NCI-H2171 treated with DMSO at 0.1 percent for 48 hours (cell line): ENCODE results near the gene MEGF10.
A peak's percentile ranks its signal among the peaks of the same experiment; 100 is the strongest.

Experiments used
- DNase-seq: peaks from one replicate; lab custom pipeline; 2025; lab: John Stamatoyannopoulos, UW

MEGF10 gene

GRCh38 chr5:127369796-127370195 is 79.2 kb downstream of the MEGF10 start:
- peak; percentile 84 for DNase-seq

DNA sequence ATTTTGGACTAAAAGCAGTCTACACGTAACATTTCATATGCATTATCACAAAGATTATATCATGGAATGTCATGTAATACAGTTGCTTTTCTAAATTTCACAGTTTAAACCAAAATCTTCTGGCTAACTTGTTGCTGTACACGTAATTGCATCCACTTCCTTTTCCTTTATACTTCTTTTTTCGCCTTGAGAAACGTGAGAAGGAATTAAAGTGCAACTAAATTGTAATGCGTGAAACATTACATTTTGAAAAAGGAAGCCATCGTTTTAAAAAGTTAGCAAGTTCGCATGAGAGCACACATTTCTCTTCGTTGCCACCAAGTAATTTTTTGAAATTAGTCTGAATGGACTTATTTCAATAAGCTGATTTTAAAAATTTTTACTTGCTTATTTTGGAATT is 80.0 kb downstream of the MEGF10 start:
- no peak for DNase-seq

DNA sequence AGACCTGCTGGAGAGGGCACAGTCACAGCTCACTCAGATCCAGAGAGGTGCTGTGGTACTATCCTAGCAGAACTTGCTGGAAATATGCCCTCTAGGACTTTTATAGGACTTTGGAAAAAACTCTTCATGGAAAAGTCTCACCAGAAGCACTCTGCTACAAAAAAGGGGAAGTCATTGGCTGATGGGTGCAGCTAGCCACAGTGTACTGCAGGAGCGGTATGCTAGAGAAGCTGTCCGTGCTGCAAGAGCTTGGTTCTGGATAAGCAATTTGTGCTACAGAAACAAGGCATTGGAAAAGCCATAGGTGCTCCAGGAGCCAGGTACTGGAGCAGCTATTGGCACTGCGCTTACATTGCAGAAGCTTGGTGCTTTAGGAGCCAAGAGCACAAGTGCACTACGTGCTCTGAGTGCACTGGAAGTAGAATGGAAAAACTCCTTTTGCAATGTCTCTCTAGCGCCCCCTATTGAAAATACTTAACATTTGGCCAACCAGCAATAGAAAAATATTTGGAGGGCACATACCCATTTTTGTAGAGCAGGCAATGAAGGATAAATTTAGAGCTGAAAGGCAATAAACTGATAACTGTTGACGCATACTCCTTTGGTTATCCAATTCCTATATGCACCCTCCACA is 83.4 kb downstream of the MEGF10 start:
- DNase-seq, result no peak

- DNase-seq, result no peak
Measured at GRCh38 chr5:127375124-127375523, 84.5 kb downstream of the MEGF10 start.

DNA sequence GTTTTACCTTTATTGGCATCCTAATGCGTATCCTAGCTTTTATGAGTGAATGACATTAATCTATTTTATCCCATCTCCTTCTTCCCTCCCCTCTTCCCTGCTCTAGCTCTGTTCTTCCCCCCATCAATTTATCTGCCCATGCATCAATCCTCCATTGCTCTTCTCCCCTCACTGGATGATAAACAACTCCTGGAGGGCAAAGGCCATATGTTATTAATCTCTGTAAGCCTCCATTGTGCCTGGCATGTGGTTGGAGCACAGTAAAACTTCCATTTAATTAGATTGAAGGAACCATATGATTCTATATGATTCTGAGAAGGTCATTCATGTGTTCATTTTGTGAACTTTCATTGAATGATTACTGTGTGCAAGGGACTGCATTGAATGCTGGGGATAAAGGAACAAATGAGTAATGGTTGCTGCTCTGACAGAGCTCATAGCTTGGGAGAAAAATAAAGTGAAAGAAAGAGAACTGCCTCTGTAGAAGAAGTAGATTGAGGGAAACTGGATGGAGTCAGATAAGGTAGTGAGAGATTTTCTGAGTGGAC is 85.0 kb downstream of the MEGF10 start:
- peak; percentile 3 for DNase-seq

DNA sequence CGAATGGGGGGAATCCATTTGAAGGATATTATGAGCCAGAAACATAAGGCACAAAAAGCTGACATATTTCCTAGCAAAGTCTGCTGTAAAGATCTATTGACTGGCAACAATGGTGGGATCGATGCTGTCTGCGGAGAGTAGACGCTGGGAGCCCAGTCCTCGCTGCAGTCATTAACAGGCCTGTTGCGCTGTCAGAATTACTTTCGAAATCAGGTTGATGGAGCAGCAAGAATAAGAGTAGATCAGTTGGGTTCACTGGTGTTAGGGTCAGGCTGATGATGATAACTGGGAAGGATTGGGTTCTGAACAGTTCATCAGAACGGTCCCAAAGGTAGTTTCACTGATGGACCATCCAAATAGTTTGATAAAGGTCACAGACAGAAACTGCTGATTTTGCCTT is 87.1 kb downstream of the MEGF10 start:
- no peak for DNase-seq

DNA sequence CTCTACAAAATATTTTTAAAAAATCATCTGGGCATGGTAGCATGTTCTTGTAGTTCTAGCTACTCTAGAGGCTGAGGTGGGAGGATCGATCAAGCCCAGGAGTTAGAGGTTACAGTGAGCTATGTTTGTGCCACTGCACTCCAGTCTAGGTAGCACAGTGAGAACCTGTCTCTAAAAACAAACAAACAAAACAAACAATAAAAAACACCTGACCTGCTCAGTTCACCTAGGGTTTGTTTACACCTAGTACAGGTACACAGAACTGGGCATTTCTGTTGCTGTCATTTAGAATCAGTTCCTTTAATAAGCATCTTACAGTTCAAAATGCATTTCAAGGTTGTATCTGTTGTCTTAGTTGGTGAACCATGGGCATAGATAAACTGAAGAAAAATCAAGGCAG is 95.3 kb downstream of the MEGF10 start:
- no peak for DNase-seq

DNA sequence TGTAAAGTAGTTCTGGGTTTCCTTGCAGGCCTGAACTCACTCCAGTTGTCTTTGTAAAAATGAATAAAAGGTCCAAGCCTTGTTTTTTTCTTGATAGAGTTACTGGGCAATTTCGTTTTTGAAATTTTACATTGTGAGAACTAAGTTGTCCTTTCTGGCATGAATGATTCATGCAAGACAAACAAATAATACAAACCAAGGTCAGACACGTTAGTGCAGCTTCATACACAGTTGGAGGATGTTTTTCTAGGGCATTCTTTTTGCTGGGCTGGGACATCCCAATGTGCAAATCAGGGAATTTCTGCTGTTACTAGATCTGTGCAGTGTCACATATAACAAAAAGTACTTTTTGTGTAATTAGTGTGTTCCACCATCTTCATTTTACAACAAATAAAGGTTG is 96.0 kb downstream of the MEGF10 start:
- DNase-seq, result no peak

GRCh38 chr5:127389601-127390000 is 99.0 kb downstream of the MEGF10 start:
- no peak for DNase-seq

DNA sequence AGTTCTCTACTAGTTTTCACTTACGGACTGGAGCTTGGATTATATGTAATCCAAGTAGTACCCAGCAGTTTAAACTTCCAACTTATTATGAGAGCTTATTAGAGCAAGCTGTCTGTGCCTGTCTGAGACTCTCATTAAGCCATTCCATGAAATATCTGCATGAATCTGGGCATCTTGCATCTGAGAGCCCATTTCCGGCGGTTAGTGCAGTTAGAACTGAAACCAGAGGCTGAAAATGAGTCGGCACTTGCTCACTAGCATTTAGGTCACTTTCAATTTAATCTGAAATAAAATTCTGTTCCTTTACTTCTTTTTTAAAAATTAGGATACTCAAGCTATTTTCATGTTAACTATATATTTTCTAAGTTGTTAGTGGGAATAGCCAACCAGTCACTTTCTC is 102.2 kb downstream of the MEGF10 start:
- DNase-seq, result no peak

GRCh38 chr5:127396490-127397155 is 106.0 kb downstream of the MEGF10 start:
- no peak for DNase-seq

GRCh38 chr5:127398508-127398907 is 107.9 kb downstream of the MEGF10 start:
- DNase-seq, result no peak

- DNase-seq, result no peak
Measured at GRCh38 chr5:127399068-127399467, 108.5 kb downstream of the MEGF10 start.

- DNase-seq, result no peak
Measured at GRCh38 chr5:127400539-127400938, 109.9 kb downstream of the MEGF10 start.

DNA sequence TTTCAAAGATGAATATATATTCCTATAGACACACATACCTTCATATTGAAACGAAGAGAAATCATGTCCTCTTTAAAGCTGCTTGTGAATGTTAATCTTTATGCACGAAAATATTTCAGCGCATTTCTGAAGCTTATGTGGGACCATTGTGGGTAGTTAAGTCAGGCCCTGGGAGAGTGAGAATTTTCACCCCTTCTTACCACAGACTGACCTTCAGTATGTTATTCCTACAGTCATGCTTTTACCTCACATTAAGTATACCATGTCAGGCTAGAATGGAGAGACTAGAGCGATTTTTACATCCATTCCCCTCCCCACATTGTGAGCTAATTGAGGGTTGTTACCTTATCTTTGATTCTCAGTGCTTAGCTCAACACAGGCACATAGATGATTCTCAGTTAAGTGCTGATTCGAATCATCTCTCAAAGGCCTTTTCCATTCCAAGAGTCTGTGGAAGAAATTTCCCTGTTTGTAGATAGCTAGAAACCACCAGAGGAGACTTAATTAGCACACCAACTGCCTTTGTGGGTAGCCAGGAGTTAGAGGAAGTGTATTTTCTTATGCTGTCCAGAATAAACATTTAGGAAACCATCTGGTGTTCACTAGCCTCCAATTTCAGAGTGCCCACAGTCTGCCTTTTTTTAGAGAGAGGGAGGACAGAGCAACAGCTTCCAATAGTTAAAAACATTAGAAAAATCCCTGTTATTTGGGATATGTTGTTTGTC is 110.5 kb downstream of the MEGF10 start:
- DNase-seq, result peak; percentile 3

- no peak for DNase-seq
Measured at GRCh38 chr5:127402361-127402760, 111.8 kb downstream of the MEGF10 start.

GRCh38 chr5:127404190-127404589 is 113.6 kb downstream of the MEGF10 start:
- no peak for DNase-seq

GRCh38 chr5:127406326-127407121 is 115.9 kb downstream of the MEGF10 start:
- DNase-seq, result no peak

DNA sequence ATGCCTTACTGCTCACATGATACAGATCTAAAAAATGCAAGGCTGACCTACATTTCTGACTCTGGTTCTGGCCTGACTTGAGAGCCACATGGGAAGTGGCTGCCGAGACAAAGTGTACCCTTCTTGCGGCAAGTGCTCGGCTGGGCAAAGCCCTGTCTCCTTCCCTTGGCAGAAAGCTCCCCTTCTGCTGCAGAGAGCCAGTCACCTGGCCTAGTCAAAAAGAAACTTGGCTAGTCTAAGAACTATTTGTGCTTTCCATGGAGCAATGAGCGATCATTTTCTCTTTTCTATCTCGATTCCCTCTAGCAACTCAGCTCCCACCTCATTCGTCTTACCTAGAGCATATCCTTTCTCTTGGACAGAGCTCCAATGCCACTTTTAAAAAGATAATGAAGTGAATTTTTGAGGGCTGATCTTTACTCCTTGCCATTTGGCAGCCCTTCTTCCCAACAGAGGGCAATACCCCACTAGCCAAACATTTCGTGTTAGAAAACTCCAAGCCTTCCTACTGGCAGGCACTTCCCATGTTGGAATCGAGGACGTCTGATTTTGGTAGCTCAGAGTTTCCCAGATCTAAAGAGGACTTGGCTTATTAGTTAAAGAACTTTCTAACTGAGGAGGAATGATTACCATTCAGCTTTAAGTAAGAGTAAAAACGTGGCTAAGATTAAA is 118.8 kb downstream of the MEGF10 start:
- DNase-seq, result no peak

- no peak for DNase-seq
Measured at GRCh38 chr5:127409921-127410675, 119.5 kb downstream of the MEGF10 start.

DNA sequence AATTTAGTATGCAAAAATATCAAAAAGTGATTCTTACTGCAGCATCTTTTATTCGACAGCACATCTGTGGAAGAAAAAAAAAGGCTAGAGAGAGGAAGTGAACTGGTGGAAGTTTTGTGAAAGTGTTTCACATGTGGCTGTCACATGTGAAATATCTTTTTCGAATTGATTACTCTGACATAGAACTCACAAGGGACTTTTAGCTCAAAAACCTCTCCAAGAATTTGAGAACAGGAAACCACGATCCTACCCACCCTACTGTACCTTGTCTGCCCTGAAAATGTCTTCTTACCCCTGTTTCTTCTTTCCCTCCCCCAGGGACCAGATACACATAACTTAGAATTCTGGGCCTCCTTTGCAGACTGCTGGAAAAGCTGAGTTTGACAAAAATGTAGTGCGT is 120.4 kb downstream of the MEGF10 start:
- no peak for DNase-seq
